Astrocyte of the spinal cord (primary cell): ENCODE results near the gene VWF.
"Not testable (repeated sequence)": the region's sequence is repeated elsewhere in the genome, so short reads cannot be mapped to it uniquely, and the experiment has no call there.

Experiments
- DNase-seq: peaks from one replicate; pipeline ENCODE4 v3.0.0; 2011; ENCODE audit warnings: low read depth, low spot score
- H3K4me3 ChIP-seq: 2 replicates; pipeline ENCODE4 v1.5.1; 2011; ENCODE audit warnings: low read depth, mild to moderate bottlenecking, low read length, moderate library complexity
- in situ Hi-C: cut with HindIII; loops from 2 replicates; pipeline ENCODE4 v1.10.0; 2017; ENCODE audit warnings: low sequenced_read_pairs
- TF ChIP-seq, protein P1 (sequence below): IDR thresholded peaks from 2 replicates; pipeline ENCODE4 v1.5.1; 2012; ENCODE audit warnings: low read depth, mild to moderate bottlenecking, low read length, inconsistent platforms

The VWF gene

DNA sequence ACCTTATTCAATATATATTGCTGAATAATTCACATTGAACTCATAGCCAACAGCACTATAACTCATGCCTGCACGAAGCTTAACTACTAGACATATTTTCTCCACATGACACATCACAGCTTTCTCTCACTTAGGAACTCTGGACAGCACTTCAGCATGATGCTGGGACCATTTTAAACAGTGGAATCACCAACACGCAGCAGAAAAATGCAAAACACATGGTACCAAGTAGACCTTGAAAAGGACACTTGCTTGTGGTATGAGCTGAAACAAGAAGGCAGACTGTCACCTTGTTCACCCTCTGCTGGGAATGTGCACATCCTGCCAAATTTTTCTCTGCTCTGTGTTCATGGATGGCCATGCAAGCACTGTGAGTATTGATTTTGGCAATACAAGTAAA is 40.9 kb upstream of the VWF start:
- no peak for DNase-seq
- no peak overlapping the region for H3K4me3 ChIP-seq
- TF ChIP-seq, protein P1, sequence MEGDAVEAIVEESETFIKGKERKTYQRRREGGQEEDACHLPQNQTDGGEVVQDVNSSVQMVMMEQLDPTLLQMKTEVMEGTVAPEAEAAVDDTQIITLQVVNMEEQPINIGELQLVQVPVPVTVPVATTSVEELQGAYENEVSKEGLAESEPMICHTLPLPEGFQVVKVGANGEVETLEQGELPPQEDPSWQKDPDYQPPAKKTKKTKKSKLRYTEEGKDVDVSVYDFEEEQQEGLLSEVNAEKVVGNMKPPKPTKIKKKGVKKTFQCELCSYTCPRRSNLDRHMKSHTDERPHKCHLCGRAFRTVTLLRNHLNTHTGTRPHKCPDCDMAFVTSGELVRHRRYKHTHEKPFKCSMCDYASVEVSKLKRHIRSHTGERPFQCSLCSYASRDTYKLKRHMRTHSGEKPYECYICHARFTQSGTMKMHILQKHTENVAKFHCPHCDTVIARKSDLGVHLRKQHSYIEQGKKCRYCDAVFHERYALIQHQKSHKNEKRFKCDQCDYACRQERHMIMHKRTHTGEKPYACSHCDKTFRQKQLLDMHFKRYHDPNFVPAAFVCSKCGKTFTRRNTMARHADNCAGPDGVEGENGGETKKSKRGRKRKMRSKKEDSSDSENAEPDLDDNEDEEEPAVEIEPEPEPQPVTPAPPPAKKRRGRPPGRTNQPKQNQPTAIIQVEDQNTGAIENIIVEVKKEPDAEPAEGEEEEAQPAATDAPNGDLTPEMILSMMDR = no peak
- in situ Hi-C loops = no loop called here

DNA sequence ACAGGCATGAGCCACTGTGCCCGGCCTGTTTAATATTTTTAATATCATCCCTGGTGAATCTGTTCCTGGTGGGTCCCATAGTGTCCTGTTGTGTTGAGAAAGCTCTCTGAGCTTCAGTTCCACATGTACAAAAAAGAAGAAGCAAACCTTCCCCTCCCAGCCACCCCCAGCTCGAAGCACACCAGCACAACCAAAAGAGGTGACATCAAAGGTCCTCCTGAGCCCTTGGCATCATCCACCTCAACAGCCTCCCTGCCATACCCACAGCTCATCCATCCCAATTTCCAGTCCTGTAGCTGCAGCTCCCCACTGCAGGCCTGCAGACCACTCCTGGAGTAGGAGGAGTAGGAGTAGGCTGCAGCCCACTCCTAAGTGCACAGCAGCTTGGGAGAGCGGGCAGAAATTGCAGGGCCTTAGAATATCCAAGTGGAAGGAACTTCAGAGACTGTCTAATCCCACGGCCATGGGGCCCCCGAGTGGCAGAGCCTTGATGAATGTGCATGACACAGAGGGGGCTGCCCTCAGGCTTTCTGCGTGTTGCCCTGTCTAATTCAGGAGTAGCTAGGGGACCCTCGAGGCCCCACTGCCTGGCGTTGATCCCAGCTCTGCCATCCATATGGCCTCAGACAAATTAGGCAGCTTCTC is 39.1 kb upstream of the VWF start:
- DNase-seq = no peak
- TF ChIP-seq, protein P1 = no peak
- in situ Hi-C loops = no loop called here

DNA sequence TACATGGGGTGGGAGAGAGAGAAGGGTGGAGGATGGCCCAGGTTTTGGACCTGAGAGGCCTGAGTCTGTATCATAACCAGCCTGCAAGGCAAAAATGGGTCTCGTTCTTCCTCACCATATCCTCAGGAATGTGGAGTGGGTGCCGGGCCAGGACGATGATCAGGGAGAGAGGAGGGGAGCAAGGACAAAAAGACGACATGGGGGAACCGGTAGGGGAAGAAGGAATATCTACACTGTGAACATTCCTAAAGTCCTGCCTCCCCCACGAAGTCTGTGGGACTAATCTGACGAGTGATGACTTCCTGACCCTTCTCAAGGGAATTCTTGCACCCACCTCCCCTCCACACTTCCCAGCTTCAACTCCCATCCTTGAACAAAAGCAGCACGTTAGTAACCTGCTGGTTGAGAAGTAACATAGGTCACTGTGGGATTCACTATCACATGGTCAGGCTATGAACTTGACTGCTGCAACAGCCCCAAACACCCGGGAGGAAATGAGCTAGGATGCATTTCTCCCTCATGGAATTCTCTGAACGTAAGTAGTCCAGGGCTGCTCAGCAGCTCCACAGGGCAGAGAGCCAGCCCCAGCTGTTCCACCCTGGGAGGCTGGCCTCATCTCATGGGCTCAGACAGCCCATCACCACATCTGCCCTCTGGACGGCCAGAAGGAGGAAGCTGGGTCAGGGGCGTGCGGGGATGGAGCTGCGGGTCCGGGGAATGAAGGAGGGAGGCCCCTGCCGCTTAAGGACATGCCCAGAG is 36.8 kb upstream of the VWF start:
- TF ChIP-seq, protein P1 = no peak
- H3K4me3 ChIP-seq = no peak overlapping the region
- peak; percentile 71 for DNase-seq
- in situ Hi-C loops = no loop called here

More for the DNA sequence above, 39.1 kb upstream of the VWF start:
- H3K4me3 ChIP-seq = no peak overlapping the region

DNA sequence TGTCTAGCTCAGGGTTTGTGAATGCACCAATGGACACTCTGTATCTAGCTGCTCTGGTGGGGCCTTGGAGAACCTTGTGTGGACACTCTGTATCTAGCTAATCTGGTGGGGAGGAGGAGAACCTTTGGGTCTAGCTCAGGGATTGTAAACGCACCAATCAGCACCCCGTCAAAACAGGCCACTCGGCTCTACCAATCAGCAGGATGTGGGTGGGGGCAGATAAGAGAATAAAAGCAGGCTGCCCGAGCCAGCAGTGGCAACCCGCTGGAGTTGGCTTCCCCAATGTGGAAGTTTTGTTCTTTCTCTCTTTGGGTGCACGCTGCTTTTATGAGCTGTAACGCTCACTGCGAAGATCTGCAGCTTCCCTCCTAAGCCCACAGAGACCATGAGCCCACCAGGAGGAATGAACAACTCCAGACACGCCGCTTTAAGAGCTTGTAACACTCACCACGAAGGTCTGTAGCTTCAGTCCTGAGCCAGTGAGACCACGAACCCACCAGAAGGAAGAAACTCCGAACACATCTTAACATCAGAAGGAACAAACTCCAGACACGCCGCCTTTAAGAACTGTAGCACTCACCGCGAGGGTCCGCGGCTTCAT is 35.7 kb upstream of the VWF start:
- H3K4me3 ChIP-seq, in situ Hi-C loops, DNase-seq: not testable (repeated sequence)

DNA sequence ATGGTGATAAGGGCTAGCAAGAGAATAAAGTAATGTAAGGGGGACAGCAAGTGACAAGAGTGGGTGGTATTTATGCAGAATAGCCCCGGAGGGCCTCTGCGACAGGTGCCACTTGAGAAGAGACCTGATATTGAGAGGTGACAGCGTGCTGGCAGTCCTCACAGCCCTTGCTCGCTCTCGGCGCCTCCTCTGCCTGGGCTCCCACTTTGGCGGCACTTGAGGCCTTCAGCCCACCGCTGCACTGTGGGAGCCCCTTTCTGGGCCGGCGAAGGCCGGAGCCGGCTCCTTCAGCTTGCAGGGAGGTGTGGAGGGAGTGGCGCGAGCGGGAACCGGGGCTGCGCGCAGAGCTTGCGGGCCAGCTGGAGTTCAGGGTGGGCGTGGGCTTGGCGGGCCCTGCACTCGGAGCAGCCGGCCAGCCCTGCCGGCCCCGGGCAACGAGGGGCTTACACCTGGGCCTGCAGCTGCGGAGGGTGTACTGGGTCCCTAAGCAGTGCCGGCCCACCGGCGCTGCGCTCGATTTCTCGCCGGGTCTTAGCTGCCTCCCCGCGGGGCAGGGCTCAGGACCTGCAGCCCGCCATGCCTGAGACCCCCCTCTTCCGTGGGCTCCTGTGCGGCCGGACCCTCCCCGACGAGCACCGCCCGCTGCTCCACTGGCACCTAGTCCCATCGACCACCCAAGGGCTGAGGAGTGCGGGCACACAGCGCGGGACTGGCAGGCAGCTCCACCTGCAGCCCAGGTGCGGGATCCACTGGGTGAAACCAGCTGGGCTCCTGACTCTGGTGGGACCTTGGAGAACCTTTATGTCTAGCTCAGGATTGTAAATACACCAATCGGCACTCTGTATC is 34.9 kb upstream of the VWF start:
- in situ Hi-C loops, H3K4me3 ChIP-seq, DNase-seq: not testable (repeated sequence)

DNA sequence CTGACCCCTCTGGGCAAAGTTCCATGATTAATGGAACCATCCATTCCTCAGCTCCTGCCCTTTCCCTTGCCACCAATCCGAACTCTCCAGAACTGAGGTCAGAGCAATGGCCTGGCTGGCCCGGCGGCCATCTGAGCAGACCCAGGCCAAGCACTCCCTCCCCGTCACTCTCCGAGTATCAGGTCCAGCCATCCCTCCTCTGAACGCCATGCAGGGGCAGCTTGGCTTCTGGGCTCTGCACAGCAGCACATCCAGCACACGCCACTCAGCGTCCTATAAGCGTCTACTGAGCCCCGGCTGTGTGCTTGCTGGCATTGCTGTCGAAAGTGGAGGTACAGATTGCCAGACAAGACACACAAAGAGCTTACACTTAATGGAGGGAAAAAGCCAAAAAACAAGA is 34.3 kb upstream of the VWF start:
- TF ChIP-seq, protein P1 = no peak
- DNase-seq = no peak
- H3K4me3 ChIP-seq = no peak overlapping the region
- in situ Hi-C loops = no loop called here

DNA sequence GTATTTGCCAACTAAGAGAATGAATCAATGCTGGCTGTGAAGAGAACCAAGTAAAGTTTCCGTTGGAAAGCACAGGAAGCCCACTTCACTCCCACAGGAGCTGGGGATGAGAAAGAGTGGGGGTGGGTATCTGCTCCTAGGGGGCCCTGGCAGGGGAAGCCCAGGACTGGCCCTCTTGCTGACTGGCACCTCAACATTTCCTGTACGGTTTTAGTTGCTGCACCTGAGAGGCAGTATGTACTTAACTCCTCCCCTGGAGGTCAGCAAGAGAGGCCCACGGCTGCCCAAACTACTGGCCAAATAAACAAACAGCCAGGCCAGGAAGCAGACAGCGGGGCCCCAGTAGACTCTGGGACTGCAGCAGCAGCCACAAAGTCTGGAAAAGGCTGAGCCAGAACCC is 33.8 kb upstream of the VWF start:
- TF ChIP-seq, protein P1 = no peak
- no peak for DNase-seq
- H3K4me3 ChIP-seq = no peak overlapping the region
- in situ Hi-C loops = no loop called here
